NCI-H2196 (cell line): ENCODE measurements around the gene EDAR.

Experiments
- DNase-seq: peaks from one replicate; lab custom pipeline; 2025; ENCODE audit not compliant: unreplicated experiment; lab: John Stamatoyannopoulos, UW

Gene EDAR

DNA sequence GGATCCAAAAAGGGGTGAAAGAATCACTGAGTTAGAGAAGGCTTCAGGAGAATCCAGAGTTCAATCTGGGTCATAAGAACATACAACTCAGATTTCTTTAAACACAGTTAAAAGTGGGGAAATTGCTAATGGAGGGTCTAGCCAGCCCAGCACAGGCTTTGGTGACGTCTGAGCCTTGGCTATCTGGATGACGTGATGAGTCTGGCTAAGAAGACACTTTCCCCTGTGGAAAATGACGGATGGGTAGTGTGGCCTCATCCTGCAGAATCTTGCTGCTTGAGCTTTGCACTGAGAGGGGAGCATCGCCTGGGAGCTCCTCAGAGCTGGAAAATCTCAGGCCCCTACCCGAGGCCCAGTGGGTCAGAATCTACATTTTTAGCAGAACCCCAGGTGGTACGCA lies 19.2 kb downstream of the EDAR start:
- no peak for DNase-seq

DNA sequence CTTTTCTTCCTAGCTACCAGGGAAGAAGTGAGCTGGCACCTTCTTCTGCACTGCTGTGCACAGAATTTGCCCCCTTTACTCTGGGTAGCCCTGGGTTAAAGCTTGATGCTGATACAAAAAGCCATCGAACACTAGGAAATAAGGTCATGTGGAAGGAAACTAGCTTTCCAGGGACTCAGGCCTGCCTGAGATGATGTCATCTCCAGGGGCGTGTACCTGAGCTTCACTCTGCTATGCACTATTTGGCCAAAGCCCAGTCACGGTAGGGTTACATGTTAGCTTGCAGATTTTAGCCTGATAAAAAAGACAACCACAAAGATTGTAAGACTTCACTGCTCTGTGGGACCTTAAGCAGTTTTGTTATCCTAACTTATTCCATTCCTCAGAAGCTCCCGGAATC lies 20.4 kb downstream of the EDAR start:
- peak; percentile 52 for DNase-seq

DNA sequence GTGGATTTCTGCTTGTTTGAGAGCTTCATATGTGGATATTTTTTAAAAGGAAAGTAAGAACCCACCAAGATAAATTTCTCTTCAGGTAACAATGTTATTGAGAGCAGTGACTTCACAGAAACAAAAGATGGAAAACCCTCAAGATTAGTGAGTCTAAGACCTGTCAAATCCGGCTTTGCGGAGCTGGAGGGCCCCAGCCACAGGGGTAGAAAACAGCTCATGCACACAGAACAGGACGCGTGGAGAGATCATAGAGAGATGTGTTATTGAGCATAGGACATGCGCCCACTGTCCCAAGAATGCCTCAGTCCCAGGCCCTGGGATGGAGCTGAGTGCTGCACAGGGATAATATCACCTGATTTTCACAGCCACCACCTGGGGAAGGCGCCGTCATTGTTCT lies 21.3 kb downstream of the EDAR start:
- no peak for DNase-seq

DNA sequence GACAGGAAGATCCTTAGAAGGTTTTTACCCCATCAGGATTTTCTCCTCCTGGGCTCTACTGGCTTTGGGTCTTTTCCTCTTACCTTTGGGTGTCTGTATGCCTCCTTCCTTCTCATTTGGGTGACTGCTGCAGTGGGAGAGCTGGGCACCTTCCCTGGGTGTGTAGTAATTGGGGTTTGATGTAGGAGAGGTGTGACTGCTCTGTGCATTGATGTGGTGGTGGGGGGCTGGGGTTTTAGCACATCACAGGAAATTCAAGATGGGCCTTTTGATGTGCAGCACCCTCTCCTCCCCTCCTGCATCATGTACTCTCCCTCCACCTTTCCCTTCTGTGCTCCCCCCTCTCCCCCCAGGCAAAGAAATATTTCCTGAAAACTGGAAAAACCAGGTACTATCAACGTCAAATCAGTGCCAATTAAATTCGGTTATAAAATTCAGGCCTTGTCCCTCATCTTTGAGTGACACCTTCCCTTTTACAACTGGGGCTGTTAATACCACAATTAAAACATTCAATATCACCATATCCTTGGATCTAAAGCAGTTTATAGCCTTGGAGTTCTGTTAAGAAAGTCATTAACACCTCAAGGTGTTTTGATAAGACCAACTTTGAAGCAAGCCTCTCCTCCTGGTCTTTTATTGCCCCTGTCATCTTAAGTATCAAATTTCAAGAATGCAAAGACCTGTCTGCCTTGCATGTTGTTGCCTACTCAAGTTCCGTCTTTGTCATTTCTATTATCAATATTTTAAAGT lies 23.3 kb downstream of the EDAR start:
- no peak for DNase-seq

DNA sequence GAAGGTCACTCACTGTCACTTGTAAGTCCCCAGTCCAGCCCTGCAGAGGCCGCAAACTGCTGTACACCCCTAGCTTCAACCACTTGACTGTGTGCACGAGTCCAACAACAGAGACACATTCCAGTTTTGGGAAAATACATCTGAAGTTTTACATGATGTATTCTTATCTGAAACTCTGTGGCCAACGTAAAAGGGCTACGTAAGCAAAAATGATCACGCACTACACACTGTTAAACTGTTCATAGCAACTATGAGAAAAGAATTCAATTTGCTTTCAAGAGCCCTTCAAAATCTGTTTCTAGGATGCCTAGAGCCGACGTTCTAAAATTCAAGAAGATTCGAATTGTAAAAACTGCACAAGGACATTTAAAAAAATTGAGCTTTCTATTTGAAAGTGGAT lies 26.0 kb downstream of the EDAR start:
- no peak for DNase-seq

DNA sequence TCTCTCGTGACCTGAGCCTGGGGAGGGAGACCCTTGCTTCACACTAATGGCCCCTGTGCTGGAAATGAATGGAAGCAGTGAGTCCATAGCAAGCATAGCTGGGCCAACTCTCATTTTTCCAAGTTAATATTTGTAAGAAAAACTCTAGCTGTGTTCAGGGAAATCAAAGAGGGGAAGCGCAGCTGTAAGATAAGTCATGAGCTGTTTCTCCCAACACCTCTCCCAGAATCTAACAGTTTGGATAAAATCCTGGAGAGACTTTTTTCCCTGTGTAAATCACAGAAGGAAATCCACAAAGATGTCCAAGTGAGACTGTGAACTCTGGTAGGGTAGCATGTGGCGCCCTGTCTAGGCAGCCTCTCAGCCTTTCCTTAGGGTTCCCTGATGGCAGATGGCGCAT lies 27.2 kb downstream of the EDAR start:
- DNase-seq = no peak

DNA sequence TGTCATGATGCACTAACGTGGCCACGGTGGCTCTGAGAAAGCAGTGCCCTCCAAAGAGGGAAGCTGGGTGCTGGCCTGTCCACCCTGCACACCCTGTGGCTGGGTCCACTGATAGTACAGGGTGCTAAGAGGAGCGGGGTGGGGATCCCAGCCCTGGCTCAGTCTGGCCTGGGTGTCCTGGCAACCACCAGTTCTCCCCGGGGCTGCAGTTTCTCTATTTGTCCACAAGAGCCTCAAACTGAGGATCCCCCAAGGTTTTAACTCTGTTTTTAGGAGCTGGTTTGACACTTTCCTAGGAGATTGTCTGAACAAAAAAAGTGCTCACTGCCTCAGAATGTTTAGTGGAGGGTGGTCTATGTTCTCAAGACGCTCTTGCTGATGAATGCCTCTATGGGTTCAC lies 29.0 kb downstream of the EDAR start:
- no peak for DNase-seq

DNA sequence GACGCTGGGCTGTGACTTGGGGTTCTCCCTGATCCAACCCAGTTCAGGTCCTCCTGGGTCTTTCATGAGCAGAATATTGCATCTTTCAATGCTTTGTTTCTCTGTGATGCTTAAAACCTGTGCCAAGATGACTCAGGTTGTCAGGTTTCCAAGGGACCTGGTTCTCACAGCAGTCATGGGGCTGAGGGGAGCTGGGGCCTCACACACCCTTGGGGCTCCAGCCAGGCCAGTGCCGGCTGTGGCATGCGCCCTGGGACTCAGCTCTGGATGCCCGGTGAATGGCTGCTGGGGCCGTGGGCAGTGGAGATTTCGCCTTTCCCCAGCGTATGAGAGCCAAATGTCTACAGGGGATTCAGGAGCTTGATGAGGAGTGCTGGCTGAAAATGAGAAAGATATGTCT lies 29.6 kb downstream of the EDAR start:
- DNase-seq = no peak

DNA sequence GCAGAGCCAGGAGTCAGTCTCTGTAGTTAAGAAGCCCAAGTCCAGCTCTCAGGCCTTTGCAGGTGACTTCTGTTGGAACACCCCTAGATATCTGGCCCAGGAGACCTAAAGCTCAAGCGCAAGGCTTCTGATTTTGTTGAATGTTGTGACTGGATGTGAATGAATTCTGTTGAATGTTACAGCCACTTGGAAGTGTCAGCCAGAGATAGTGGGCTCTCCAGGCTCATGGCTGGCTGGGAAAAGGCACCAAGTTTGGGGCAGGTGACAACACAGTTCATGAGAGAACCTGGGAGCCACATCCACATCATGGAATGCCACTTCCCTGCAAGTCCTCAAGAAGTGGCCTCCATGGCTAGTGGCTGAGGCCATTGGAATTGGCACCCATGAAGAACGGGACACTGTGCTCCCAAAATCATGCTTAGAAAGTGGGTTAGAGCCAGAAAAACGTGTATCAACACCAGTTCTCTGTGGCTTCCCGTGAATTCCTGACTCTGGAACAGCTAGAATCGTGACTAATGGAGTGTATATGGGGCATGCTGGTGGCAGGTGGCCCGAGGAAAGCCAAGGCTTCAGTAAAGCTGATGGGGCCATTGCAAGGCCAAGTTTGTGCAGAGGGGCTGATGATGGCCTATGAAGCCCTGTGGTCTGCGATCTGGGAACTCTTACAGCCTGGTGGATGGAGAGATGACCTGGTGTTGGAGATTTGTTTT lies 30.2 kb downstream of the EDAR start:
- DNase-seq = no peak

DNA sequence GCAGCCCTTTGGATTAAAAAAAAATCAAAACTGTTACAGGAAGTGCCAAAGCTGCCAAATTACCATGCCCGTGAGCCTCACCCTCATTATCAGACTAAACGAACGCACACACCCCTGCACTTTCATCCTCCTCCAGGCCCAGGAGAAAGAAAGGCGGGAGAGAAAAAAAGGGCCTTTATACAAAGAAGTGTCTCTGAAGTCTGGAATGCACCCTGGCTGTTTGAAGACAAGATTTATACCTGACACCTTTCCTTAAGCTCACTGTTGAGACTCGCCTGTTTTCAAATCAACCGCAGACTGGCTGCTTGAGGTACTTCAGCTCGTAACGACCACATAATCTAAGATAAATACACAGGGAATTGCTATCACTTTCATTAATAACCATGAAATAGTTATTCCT lies 31.0 kb downstream of the EDAR start:
- DNase-seq = no peak

DNA sequence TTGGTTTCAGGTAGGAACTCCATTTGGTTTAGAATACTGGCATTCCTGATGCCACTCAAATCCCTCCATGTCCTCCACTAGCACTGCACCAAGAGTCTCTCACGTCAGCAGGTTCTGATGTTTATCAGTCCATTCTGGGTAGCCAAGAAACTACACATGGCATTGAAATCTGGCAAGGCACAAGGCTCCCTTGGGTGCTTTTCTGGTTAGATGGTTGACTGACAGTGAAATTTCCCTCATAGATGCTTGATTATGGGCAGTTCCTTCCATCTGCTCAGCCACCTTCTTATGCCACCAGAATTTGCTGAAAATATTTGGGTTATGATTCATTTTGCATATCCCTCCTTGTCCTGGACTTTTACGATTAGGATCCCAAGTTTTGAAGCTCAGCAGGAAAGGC lies 32.6 kb downstream of the EDAR start:
- DNase-seq = no peak

DNA sequence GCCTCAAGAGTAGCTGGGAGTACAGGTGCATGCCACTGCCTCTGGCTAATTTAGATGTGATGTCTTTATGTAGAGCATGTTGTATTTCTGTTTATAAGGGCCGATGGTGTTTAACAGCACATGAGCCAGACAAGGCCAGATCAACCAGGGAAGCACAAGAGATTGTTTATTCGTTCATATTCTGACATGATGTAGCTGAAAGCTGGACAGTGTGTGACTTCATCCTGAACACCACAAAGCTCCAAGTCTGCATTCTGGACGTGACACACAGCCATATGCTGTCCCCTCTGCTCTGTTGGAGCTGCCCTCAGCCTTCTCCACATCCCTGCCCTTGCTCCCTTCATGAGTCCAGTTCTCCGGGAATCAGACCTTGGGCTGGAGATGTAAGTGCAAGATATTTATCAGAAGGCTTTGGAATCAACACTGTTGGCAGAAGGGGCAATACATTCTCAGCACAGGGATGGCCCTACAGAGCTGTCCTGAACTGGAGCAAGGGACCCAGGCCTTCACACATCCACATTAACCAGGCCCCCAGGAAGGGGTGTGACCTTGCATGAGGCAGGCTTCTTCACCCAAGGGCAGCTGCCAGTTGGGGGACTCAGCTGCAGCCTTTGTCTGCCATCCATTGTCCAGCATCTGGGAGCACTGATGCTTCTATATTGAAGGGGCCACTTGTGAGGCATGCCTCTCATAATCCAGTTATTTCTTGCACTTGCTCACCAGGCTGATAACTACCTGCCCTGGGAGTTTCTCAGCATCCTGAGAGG lies 38.5 kb downstream of the EDAR start:
- DNase-seq = no peak

DNA sequence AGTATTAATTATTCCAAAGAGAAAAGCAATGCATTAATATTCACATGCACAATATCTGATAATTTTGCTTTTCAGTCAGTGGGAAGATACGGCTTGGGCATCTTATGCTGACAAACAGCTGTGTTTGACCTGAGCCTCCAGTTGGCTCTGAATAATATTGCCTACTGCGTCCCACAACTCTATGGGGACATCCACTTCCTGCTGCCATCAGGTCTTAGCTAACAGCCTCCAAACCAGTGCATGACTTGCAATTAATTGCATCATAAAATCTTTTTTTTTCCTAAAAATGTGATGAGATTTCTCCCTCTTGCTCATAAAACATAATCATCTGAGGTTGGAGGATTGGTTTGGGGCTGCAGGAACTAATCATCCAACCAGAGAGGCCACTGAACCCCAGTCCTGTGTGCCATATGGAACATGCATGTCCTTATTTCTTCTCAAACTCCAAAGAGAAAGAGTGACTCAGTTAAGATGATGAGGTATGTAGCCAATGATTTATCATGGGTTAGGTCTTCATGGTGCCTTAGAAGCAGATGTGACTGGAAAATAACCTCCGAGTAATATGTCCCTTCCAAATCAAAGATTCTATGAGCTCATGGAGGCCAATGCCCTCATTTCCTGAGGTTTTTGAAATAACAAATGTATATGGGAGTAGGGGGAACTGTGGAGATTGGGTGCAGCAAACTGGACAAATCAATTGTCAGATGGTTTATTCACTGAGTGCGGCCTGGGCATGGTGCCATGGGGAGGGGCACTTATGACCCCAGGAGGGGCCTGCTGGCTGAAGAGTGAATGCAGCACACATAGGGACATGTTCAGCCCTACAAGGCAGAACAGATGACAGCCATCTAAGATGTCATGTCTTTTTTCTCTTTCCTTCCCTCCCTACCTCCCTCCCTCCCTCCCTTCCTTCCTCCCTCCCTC lies 39.4 kb downstream of the EDAR start:
- DNase-seq = no peak

DNA sequence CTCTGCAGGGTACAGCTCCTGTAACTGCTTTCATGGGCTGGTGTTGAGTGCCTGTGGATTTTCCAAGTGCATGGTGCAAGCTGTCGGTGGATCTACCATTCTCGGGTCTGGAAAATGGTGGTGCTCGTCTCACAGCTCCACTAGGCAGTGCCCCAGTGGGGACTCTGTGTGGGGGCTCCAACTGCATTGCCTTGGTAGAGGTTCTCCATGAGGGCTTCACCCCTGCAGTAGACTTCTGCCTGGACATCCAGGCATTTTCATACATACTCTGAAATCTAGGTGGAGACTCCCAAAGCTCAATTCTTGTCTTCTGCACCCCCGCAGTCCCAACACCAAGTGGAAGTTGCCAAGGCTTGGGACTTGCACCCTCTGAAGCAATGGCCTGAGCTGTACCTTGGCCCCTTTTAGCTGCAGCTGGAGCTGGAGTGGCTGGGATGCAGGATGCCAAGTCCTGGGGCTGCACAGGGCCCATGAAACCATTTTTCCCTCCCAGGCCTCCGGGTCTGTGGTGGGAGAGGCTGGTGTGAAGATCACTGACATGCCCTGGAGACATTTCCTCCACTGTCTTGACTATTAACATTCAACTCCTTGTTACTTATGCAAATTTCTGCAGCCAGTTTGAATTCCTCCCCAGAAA lies 41.6 kb downstream of the EDAR start:
- no peak for DNase-seq

DNA sequence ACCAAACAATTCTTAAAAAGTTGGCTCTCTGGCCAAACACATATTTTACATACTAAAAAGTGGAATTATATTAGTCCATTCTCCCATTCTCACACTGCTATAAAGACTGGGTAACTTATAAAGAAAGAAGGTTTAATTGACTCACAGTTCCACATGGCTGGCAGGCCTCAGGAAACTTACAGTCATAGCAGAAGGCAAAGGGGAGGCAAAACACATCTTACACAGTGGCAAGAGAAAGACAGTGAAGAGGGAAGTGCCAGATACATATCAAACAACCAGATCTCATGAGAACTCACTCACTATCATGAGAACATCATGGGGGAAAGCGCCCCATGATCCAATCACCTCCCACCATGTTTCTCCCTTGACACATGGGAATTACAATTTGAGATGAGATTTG lies 42.6 kb downstream of the EDAR start:
- DNase-seq = no peak

DNA sequence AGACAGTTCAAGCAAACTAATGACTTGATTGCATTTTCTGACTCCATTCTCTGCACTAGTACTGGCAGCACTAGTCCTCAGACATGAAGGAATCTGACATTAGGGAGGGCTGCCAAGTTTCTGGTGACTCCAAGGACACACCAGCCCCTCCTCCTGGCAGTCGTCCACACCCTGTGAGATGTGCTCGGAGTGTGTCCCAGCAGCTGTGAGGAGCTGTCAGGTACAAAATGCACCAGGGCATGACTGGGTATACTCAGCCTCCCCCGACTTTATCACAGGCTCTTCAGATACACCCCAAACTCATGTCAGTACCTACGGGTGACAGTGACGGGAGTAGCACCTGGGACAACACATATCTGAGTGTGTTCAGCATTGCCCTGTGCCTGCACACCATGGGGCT lies 43.1 kb downstream of the EDAR start:
- no peak for DNase-seq

DNA sequence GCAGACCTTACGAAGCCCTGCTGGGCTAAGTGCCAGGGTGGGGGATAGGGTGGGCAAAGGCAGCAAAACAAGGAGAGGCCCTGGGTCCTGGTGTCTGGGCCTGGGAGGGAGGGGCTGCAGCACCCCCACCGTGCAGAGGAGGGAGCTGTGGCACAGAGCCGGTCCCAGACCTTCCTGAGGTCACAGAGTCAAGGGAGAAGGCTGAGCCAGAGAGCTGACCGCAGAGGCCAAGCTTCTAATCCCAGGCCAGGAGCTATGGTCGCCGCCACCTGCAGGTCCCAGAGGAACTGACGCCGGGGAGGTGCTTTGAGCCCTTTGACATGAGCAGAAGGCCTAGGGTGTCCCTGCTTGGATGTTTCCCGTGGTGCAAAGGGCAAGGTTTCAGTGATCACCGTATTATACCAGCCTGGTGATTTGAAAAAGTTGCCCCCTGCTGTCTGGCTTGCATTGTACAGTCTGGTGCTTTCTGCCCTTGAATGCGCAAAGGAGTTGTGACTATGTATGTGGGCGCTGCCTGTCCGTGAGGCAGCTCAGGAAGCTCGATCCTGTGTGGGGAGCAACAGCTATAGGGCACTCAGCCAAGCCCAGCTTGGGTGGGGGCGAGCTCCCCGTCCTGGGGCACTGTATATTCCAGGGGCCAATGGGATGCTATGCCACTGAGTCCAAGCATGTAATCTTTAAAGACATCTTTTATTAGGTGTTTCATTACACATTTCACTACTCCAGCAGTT lies 44.3 kb downstream of the EDAR start:
- DNase-seq = no peak

DNA sequence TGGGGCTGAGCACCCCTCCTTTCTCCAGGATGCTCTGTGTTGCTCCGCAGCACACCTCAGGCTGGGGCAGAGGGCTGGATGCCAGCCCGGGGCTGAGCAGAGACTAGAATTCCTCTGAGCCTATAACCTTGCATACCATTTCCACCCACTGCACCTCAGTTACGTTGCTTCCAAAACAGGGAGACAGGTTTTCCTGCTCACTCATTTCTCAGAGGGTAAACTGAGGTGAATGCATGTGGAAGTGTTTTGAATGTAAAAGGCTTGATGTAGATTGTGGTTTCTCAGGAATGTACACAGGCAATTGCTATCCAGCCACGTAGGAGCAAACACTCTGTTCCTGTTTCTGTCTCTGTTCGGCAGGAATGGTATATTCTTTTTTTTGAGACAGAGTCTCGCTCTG lies 45.3 kb downstream of the EDAR start:
- no peak for DNase-seq

DNA sequence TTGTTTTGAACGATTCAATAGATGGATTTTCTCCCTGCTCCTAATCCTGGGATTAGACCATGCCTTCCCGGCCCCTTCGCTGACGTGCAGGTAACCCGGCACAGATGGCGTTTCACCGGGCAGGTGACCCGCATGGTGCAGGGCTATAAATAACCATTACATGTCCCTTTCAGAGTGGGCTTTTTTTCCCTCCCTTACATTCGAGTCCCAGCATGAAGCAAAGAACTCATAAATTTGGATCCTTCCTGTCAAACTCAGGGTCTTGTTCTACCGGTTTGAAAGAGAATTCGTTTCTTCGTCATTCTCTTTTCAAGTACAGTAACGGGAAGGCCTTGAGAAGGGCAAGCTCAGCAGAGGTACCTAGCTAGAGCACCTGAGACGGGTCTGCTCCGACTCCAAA lies 46.1 kb downstream of the EDAR start:
- no peak for DNase-seq

DNA sequence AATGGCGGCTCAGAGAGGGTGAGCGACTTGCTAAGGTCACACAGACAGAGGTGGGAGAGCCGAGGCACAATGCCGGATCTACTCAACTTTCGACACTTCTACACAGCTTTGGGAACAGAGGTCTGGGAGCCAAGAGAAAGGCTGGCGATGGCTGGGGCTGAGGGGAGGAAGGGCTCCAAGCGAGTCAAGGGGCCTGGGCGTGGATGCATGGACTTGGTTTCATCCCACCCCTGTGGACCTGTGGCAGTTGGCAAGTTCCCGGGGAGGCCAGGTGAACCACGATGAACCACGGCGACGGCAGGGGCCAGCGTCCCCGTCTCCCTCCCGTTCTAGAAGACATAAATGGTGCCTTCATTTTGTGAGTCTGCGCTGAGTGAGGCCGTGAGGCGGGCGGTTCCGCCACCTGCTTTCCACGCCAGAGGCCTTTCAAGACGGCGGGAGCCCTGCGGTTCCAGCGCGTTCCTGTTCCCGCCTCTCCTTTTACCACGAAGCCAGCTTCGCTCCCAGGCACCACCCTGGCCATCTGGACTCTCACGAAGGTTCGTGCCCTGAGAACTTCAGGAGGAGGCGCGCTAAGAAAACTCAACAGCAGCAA lies 46.7 kb downstream of the EDAR start:
- no peak for DNase-seq
